HG02885 (cell line): ENCODE results near the gene ATP1A4.

Experiments
- ATAC-seq: cut with Tn5 transposase; IDR thresholded peaks from one replicate; pipeline ENCODE4 v1.9.1; 2021; ENCODE audit warnings: mild to moderate bottlenecking; ENCODE audit not compliant: unreplicated experiment, poor library complexity

Gene ATP1A4

DNA sequence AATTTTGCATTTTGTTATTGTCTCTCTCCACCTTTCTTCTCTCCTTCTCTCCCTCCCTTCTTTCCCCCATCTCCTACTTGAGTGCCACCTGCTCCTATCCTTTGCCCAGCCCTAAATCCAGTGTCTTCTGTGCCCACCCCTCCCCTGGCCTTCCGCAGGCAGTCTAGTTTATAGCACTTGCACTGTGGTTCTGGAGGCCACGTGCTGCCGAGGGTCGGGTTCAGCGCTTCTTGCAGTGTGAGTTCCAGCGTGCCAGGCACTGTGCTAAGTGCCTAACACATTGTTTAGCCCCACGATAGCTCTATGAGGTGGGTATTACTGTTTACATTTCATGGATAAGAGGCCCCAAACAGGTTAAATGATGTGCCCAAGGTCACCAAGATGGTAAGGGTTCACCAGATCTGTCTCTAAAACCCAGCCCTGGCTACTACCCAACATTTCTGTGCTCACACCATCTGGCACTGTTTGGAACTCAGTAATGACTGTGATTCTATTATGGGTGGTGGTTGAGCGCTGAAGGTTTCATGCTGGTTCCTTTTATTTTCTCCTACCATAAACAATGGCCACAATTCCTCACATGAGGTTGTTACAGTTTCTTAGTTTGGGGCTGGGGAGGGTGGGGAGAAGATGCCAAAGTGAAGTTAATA is 14.1 kb upstream of the ATP1A4 start:
- ATAC-seq: no peak

DNA sequence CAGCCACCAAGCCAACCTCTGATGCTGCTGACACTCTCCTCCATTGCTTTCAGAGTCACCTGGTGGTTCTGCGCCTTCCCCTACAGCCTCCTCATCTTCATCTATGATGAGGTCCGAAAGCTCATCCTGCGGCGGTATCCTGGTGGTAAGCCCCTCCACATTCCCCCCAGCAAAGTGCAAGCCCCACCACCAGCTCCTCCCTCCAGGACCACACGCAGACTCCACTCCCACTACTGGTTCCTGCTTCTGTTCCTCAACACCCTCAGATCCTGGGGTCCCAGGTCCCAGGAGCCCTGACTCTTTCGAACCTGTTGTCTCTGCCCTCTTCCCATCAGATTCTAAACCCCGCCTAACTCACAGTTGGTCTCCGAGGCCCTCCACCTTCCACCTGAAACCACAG is 11.6 kb upstream of the ATP1A4 start:
- no peak for ATAC-seq

DNA sequence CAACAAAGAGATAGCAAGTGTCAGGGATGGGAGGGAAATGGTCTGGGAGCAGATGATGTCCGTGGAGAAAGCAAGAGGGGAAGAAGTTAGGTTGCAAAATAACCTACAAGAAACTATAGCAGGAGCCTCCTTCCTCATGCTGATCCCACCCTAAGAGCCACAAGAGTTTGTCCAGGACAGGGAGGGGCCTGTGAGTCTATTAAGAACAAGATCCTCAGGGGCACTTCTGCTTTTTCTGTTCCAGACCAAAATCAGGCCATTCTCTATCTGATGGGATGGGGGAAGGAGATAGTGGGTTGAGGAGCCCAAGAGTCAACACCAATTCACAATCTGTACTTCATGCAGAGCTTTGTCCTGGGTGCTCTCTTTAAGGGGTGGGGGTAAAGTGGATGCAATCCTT is 7.7 kb upstream of the ATP1A4 start:
- no peak for ATAC-seq

DNA sequence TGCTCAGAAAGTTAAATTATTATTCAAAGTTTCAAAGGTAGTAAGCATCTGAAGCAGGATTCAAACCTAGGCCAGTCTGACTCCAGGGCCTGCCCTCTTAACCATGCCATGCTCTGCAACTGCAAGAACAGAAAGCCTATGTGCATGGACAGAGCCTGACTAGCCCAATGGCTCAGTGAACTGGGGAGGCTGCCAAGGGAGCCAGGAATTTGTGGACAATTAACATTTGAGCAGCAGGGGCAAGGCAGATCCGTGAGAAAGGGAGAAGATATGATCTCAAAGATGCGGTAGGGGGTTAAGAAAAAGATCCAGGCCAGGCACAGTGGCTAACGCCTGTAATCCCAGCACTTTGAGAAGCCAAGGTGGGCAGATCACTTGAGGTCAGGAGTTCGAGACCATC is 6.5 kb upstream of the ATP1A4 start:
- ATAC-seq: no peak

DNA sequence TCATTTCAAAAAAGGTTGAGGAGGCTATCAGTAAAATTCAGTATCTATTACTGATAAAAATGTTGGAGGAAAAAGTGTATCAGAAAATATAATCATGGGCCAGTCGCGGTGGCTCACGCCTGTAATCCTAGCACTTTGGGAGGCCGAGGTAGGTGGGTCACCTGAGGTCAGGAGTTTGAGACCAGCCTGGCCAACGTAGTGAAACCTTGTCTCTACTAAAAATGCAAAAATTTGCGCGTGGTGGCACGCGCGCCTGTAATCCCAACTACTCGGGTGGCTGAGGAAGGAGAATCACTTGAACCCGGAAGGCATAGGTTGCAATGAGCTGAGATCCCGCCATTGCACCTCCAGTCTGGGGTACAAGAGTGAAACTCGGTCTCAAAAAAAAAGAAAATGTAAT is 5.3 kb upstream of the ATP1A4 start:
- no peak for ATAC-seq

- ATAC-seq: no peak
These were observed 3.3 kb upstream of the ATP1A4 start for GRCh38 chr1:160148121-160148520.

- no peak for ATAC-seq
These were observed 2.2 kb upstream of the ATP1A4 start for GRCh38 chr1:160149233-160149632.

DNA sequence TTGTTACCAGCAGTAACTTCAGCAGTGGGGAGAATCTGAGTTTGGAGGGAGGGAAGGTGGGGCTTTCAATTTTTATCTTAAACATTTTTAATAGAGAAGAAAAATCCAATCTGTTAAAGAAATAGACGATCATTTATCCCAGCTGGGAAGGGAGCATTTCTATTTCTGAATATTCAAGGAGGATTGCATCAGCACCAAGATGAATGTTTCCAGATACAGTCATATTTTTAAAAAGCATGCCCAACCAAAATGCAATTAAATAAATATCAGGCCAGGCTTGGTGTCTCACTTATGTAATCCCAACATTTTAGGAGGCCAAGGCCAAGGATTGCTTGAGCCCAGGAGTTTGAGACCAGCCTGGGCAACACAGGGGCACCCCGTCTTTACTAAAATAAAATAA is 1.7 kb upstream of the ATP1A4 start:
- no peak for ATAC-seq

- ATAC-seq: no peak
These were observed 3.4 kb downstream of the ATP1A4 start for GRCh38 chr1:160154790-160155189.

- no peak for ATAC-seq
These were observed 5.0 kb downstream of the ATP1A4 start for GRCh38 chr1:160156361-160156760.

DNA sequence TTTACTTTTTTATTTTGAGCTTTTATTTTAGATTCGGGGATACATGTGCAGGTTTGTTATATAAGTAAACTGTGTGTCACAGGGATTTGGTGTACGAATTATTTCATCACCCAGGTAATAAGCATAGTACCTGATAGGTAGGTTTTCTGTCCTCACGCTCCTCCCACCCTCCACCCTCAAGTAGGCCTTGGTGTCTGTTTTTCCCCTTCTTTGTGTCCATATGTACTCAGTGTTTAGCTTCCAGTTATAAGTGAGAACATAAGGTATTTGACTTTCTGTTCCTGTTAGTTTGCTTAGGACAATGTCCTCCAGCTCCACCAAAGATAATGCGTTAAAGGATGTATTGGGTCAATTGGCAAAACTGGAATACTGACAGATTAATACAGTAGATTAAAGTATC is 5.8 kb downstream of the ATP1A4 start:
- no peak for ATAC-seq

- ATAC-seq: no peak
These were observed 6.6 kb downstream of the ATP1A4 start for GRCh38 chr1:160158031-160158430.

GRCh38 chr1:160158534-160158933 is 7.1 kb downstream of the ATP1A4 start:
- ATAC-seq: no peak

DNA sequence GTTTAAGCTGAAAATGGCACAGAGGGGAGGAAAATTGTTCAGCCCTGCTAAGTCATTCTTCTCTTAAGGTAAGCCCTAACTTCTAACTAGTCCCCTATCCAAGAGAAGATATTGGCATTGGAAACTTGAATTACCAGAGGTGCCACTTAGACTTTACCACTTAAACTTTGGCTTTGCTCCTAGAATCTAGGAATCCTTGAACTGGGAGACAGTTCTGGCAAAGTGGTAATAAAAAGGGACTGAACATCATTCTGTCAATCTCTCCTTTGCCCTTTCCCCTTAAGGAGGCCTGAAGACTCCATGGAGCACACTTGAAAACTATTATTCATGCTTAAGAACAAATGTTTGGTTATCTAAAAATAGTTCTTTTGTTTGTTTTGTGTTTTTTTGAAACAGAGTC is 8.4 kb downstream of the ATP1A4 start:
- ATAC-seq: no peak

GRCh38 chr1:160161965-160162705 is 10.7 kb downstream of the ATP1A4 start:
- ATAC-seq: peak; percentile 39

DNA sequence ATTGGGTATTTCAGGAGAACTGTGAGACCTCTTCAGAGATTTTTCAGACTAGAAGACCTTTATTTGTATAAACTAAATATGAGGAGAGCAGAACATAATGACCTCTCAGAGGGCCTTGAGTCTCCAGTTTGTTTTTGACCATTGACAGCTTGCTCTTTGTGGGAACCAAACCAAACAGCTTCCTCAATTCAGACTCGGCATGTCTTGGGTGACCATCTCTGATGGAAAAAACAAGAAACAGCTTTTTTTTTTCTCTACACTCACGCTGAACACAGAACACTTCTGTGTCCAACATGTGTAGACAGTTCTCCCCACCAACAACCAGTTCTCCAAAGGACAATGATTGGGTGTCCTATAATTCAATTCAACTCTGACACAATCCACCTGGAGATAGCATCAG is 11.5 kb downstream of the ATP1A4 start:
- ATAC-seq: no peak

DNA sequence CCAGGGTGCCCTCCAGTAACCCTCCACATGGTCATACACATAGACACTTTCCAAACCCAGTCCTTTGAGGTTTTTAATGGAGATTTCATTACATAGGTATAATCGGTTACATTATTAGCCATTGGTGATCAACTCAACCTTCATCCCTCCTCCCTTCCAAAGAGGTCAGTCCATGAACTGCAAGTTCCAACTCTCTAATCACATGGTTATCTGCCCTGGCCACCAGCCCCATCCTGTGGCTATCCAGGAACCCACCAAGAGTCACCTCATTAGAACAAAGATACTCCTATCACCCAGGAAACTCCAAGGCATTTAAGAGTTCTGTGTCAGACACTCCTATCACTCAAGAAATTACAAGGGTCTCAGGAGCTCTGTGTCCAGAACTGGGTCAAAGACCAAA is 12.2 kb downstream of the ATP1A4 start:
- no peak for ATAC-seq

GRCh38 chr1:160164121-160164520 is 12.7 kb downstream of the ATP1A4 start:
- no peak for ATAC-seq

- no peak for ATAC-seq
These were observed 14.9 kb downstream of the ATP1A4 start for GRCh38 chr1:160166166-160166868.

GRCh38 chr1:160167056-160167455 is 15.7 kb downstream of the ATP1A4 start:
- ATAC-seq: no peak

DNA sequence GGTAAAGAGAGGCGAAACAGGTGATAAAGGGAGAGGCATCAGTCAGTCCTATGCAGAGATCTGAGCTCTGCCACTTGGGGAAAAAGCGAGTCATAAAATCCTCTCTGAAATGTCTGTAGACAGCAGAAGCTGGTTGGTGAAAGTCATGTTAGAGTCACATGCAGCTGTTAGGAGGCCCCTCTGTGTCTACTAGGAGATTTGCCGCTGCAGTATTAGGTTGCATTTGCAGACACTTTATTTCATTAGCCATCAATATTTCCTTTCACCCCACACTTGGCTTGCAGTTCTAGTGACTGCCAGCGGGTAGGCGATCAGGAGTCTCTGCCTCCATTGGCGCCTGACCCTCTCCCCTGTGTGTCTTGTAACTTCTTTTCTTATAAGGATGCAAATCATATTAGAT is 16.2 kb downstream of the ATP1A4 start:
- ATAC-seq: no peak

- no peak for ATAC-seq
These were observed 16.6 kb downstream of the ATP1A4 start for GRCh38 chr1:160168016-160168415.
